ENCODE data around the gene CHRDL2. TPM values are rescaled to one million over a fixed set of nuclear protein-coding genes. Genes with fewer than 3 reads are reported as not detected.

CHRDL2 gene
- total and polyA plus RNA-seq, 3 experiments from 2014 or later = not detected

- Mint-ChIP-seq H3K27ac (no peak overlapping the region), H3K4me1 (no peaks in the 10 kb centered on the region), H3K27me3 (peaks cover 3 to 10% of the 10 kb centered on the region in 2 donors), H3K9me3 (no peaks in the 10 kb centered on the region), H3K4me3 (no peak overlapping the region), H3K36me3 (no peaks in the 10 kb centered on the region)
- ChIA-PET POLR2A (no interaction called here), CTCF (no interaction called here)
- Histone ChIP-seq H3K27ac (ENCODE audit: low read depth, low read length) (no peak overlapping the region), H3K4me1 (ENCODE audit: insufficient read depth, low read length) (no peaks in the 10 kb centered on the region), H3K36me3 (ENCODE audit: insufficient read depth, low read length) (no peaks in the 10 kb centered on the region), H3K9me3 (ENCODE audit: low read length) (no peaks in the 10 kb centered on the region), H3K4me3 (ENCODE audit: low read length) (no peak overlapping the region), H3K27me3 (ENCODE audit: insufficient read depth, low read length, poor library complexity, severe bottlenecking) (no peaks in the 10 kb centered on the region)
- DNase-seq = no peak
Observed at GRCh38 chr11:74719011-74719410, 12.2 kb downstream of the CHRDL2 start.

DNA sequence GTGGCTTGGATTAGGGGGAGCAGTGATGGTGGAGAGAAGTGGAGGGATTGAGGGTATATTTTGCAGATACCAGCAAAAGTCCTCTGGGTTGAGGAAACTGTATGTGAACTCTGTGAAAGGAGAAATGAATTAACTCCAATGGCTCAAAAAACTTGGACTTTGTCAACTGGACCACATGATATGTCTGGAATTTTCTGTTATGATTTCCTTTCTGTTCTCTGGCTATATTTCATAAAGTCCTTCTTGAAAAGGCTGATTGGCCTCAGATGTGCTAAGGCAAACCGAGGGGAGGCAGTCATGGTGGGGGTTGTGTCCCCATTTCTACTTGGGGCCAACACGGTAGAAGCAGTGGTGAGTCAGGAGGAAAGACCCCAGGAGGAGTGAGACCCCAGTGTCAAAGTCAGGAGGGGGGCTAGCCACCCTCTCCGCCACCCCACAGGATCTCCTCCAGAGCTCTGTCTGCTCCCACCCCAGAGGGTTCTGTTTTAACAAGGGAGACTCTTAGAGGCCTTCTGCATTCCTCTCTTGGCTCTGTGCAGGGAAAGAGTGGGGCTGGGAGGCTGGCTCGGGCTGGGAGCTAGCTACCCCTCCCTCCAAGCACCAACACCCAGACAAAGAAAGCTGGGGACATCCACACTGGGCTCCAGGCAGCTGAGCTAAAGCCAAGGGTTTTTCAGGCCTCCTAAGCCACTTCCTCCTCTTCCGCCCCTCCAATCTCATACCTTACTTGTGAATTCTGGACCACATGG lies 13.8 kb downstream of the CHRDL2 start:
- no peaks in the 10 kb centered on the region for H3K4me1 Mint-ChIP-seq
- no peak overlapping the region for H3K4me3 ChIP-seq (ENCODE audit: low read length)
- CTCF ChIA-PET = interaction anchor here (1.1 to 1.4 kb wide), 2 partner anchors 9 to 10 kb away, joined by 3 to 5 read pairs; no protein-coding TSS in a partner anchor
- peak overlapping the region in 3 of 8 donors; percentile 3 to 47 (median 3) for H3K27ac Mint-ChIP-seq
- no peak overlapping the region for H3K4me3 Mint-ChIP-seq
- H3K27ac ChIP-seq (ENCODE audit: low read depth, low read length) = no peak overlapping the region
- H3K4me1 ChIP-seq (ENCODE audit: insufficient read depth, low read length) = no peaks in the 10 kb centered on the region
- H3K36me3 Mint-ChIP-seq = no peaks in the 10 kb centered on the region
- no peaks in the 10 kb centered on the region for H3K9me3 Mint-ChIP-seq
- POLR2A ChIA-PET = no interaction called here
- H3K27me3 ChIP-seq (ENCODE audit: insufficient read depth, low read length, poor library complexity, severe bottlenecking) = no peaks in the 10 kb centered on the region
- no peaks in the 10 kb centered on the region for H3K36me3 ChIP-seq (ENCODE audit: insufficient read depth, low read length)
- no peaks in the 10 kb centered on the region for H3K9me3 ChIP-seq (ENCODE audit: low read length)
- H3K27me3 Mint-ChIP-seq = peaks cover under 1 to 6% of the 10 kb centered on the region in 2 donors
- DNase-seq = no peak

DNA sequence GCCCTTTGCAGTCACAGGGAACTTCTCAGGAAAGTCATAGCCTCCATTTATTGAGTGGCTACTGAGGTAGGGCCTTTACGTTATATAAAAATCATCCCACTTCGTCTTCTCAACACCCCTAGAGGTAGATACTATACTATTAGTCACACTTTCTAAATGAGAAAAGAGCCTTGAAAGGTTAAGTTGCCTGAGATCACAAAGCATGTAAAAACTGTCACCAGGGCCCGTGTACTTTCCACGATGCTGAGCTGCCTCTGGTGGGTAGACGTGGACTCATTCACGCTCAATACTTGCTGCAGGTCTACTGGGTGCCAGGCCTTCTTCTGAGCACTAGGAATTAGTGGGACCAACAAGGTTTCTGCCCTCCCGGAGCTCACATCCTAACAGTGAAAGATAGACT lies 16.3 kb downstream of the CHRDL2 start:
- Histone ChIP-seq H3K27me3 (ENCODE audit: insufficient read depth, low read length, poor library complexity, severe bottlenecking) (no peaks in the 10 kb centered on the region), H3K4me3 (ENCODE audit: low read length) (no peak overlapping the region), H3K4me1 (ENCODE audit: insufficient read depth, low read length) (no peaks in the 10 kb centered on the region), H3K9me3 (ENCODE audit: low read length) (no peaks in the 10 kb centered on the region), H3K36me3 (ENCODE audit: insufficient read depth, low read length) (no peaks in the 10 kb centered on the region), H3K27ac (ENCODE audit: low read depth, low read length) (no peak overlapping the region)
- ChIA-PET CTCF (no interaction called here), POLR2A (no interaction called here)
- H3K4me3 Mint-ChIP-seq = no peak overlapping the region
- no peak for DNase-seq
- no peaks in the 10 kb centered on the region for H3K36me3 Mint-ChIP-seq
- no peaks in the 10 kb centered on the region for H3K4me1 Mint-ChIP-seq
- no peak overlapping the region for H3K27ac Mint-ChIP-seq
- no peaks in the 10 kb centered on the region for H3K9me3 Mint-ChIP-seq
- H3K27me3 Mint-ChIP-seq = peaks cover 1 to 6% of the 10 kb centered on the region in 2 donors

DNA sequence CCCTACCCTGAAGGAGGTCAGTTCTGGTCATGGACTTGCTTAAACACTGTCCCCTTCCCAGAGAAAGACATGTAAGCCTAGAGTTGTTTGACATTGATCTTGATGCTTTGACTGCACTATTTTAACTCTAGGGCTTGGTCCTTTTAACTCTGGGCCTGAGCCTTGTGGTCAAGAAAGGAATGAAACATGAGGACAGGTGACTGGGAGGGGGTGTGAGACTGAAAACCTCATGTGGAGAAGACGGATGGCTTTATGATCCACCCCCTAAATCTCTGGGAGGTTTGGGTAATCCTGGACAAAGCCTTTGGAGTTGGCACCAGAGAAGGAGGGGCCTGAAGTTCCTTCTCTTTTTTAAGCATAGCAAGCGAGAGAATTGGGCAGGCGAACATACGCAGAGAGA lies 17.5 kb downstream of the CHRDL2 start:
- ChIA-PET POLR2A (no interaction called here), CTCF (no interaction called here)
- Mint-ChIP-seq H3K4me1 (no peaks in the 10 kb centered on the region), H3K4me3 (no peak overlapping the region), H3K27me3 (peaks cover 1 to 6% of the 10 kb centered on the region in 2 donors), H3K27ac (no peak overlapping the region), H3K36me3 (no peaks in the 10 kb centered on the region), H3K9me3 (no peaks in the 10 kb centered on the region)
- Histone ChIP-seq H3K36me3 (ENCODE audit: insufficient read depth, low read length) (no peaks in the 10 kb centered on the region), H3K4me1 (ENCODE audit: insufficient read depth, low read length) (no peaks in the 10 kb centered on the region), H3K27ac (ENCODE audit: low read depth, low read length) (no peak overlapping the region), H3K9me3 (ENCODE audit: low read length) (no peaks in the 10 kb centered on the region), H3K4me3 (ENCODE audit: low read length) (no peak overlapping the region), H3K27me3 (ENCODE audit: insufficient read depth, low read length, poor library complexity, severe bottlenecking) (no peaks in the 10 kb centered on the region)
- DNase-seq = no peak

GRCh38 chr11:74710281-74710938 lies 20.8 kb downstream of the CHRDL2 start:
- H3K9me3 ChIP-seq (ENCODE audit: low read length) = no peaks in the 10 kb centered on the region
- no peaks in the 10 kb centered on the region for H3K4me1 Mint-ChIP-seq
- no peaks in the 10 kb centered on the region for H3K36me3 Mint-ChIP-seq
- H3K27me3 ChIP-seq (ENCODE audit: insufficient read depth, low read length, poor library complexity, severe bottlenecking) = no peaks in the 10 kb centered on the region
- no peaks in the 10 kb centered on the region for H3K9me3 Mint-ChIP-seq
- CTCF ChIA-PET = interaction anchor here (0.6 to 1.4 kb wide), 4 partner anchors 8 to 260 kb away, joined by 3 to 4 read pairs (median 3); no protein-coding TSS in a partner anchor
- POLR2A ChIA-PET = no interaction called here
- H3K4me3 Mint-ChIP-seq = no peak overlapping the region
- H3K4me1 ChIP-seq (ENCODE audit: insufficient read depth, low read length) = no peaks in the 10 kb centered on the region
- no peak overlapping the region for H3K27ac Mint-ChIP-seq
- H3K27ac ChIP-seq (ENCODE audit: low read depth, low read length) = no peak overlapping the region
- H3K36me3 ChIP-seq (ENCODE audit: insufficient read depth, low read length) = no peaks in the 10 kb centered on the region
- no peak for DNase-seq
- H3K27me3 Mint-ChIP-seq = peaks cover 1 to 3% of the 10 kb centered on the region in 2 donors
- H3K4me3 ChIP-seq (ENCODE audit: low read length) = no peak overlapping the region

DNA sequence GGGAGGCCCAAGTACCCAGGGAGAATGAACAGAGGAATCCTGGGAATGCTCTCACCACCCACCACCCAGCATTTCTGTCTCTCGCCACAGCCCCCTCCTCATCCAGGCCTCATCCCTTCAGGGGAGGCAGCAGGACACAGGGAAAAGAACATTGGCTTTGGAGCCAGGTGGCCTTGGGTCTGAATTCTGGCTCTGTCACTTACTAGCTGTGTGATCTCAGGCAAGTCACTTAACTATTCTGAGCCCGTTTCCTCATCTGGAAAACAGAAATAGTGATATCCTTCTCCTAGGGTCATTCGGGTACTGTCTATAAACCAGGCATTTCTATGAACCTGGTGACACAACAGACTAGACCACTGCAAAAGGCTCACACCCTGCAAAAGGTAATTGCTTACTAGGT lies 22.1 kb downstream of the CHRDL2 start:
- H3K27me3 ChIP-seq (ENCODE audit: insufficient read depth, low read length, poor library complexity, severe bottlenecking) = no peaks in the 10 kb centered on the region
- no peak overlapping the region for H3K27ac Mint-ChIP-seq
- H3K4me3 Mint-ChIP-seq = no peak overlapping the region
- H3K4me3 ChIP-seq (ENCODE audit: low read length) = no peak overlapping the region
- H3K27me3 Mint-ChIP-seq = peaks cover 0 to 1% of the 10 kb centered on the region in 2 donors
- no peaks in the 10 kb centered on the region for H3K9me3 Mint-ChIP-seq
- no peak overlapping the region for H3K27ac ChIP-seq (ENCODE audit: low read depth, low read length)
- no peaks in the 10 kb centered on the region for H3K4me1 Mint-ChIP-seq
- H3K36me3 ChIP-seq (ENCODE audit: insufficient read depth, low read length) = no peaks in the 10 kb centered on the region
- H3K4me1 ChIP-seq (ENCODE audit: insufficient read depth, low read length) = no peaks in the 10 kb centered on the region
- no peak for DNase-seq
- ChIA-PET CTCF (no interaction called here), POLR2A (no interaction called here)
- no peaks in the 10 kb centered on the region for H3K9me3 ChIP-seq (ENCODE audit: low read length)
- no peaks in the 10 kb centered on the region for H3K36me3 Mint-ChIP-seq

DNA sequence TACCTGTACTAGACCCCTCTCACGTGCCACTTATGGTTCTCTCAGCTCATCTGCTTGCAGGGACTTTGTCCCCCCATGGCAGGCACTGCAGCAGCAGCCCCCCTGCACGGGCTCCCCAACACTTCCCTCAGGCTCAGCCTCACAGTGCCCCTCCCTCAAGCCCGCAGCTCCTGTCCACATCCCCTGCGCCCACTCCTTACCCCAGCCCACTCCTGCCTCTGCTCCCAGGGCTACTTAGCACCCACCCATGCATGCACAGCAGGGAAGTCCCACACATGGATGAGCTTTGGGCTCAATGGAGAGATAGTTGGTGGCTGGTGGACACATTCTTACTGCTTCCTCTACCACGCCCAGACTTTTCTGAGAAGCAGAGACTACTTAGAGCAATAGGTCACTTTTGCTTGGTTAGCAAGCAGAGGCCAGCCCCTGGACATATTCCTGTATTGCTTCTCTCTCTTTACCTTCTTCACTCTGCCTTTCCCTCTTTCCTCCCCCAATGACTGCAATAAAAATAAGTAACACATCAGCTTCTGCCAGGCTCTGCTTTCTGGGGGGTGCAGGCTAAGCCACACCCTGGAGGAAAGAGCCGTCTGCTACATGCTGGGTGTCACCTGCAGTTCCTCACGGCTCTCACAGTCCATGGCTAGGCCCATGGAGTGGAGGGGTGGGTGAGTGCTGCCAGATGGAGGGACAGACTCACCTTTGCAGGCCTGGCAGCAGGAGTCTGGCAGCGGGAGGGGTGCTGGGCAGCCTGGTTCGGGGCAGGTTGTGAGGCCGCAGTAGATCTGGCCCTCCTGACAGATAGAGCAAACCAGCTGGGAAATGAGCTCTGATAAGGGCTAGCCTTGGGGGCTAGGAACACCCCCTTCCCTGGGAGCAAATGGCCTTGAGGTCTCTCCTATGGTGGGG lies 23.4 kb downstream of the CHRDL2 start:
- no peaks in the 10 kb centered on the region for H3K36me3 Mint-ChIP-seq
- peaks cover 0 to 1% of the 10 kb centered on the region in 2 donors for H3K27me3 Mint-ChIP-seq
- H3K4me3 Mint-ChIP-seq = no peak overlapping the region
- H3K4me1 Mint-ChIP-seq = no peaks in the 10 kb centered on the region
- Histone ChIP-seq H3K36me3 (ENCODE audit: insufficient read depth, low read length) (no peaks in the 10 kb centered on the region), H3K9me3 (ENCODE audit: low read length) (no peaks in the 10 kb centered on the region), H3K27me3 (ENCODE audit: insufficient read depth, low read length, poor library complexity, severe bottlenecking) (no peaks in the 10 kb centered on the region), H3K4me1 (ENCODE audit: insufficient read depth, low read length) (no peaks in the 10 kb centered on the region), H3K27ac (ENCODE audit: low read depth, low read length) (no peak overlapping the region), H3K4me3 (ENCODE audit: low read length) (no peak overlapping the region)
- DNase-seq = no peak
- no peaks in the 10 kb centered on the region for H3K9me3 Mint-ChIP-seq
- peak overlapping the region in 1 of 8 donors; percentile 63 for H3K27ac Mint-ChIP-seq
- POLR2A ChIA-PET = no interaction called here
- CTCF ChIA-PET = interaction anchor here (1.0 kb wide), 1 partner anchor 14 kb away, joined by 3 read pairs; no protein-coding TSS in a partner anchor

- no peaks in the 10 kb centered on the region for H3K9me3 ChIP-seq (ENCODE audit: low read length)
- ChIA-PET CTCF (interaction anchor here (1.0 kb wide), 1 partner anchor 13 kb away, joined by 3 read pairs; no protein-coding TSS in a partner anchor), POLR2A (no interaction called here)
- Mint-ChIP-seq H3K4me3 (no peak overlapping the region), H3K9me3 (no peaks in the 10 kb centered on the region), H3K36me3 (no peaks in the 10 kb centered on the region), H3K27ac (no peak overlapping the region), H3K27me3 (peaks cover 0 to 1% of the 10 kb centered on the region in 2 donors), H3K4me1 (peaks cover 0 to 2% (median 0%) of the 10 kb centered on the region in 3 donors)
- no peak overlapping the region for H3K4me3 ChIP-seq (ENCODE audit: low read length)
- H3K4me1 ChIP-seq (ENCODE audit: insufficient read depth, low read length) = no peaks in the 10 kb centered on the region
- no peaks in the 10 kb centered on the region for H3K36me3 ChIP-seq (ENCODE audit: insufficient read depth, low read length)
- no peaks in the 10 kb centered on the region for H3K27me3 ChIP-seq (ENCODE audit: insufficient read depth, low read length, poor library complexity, severe bottlenecking)
- no peak overlapping the region for H3K27ac ChIP-seq (ENCODE audit: low read depth, low read length)
- DNase-seq = no peak
Observed at GRCh38 chr11:74707182-74707581, 24.0 kb downstream of the CHRDL2 start.

Data from CD8-positive, alpha-beta memory T cell (primary cell).